ENCODE measurements around the gene WDTC1. TPM values are rescaled to one million over a fixed set of nuclear protein-coding genes. Genes with fewer than 3 reads are reported as not detected.

The WDTC1 gene
- total and polyA plus RNA-seq, 10 donors, result 7.7 to 56.5 (median 44.1) TPM

- TF ChIP-seq POLR2A (IDR thresholded peaks at IDR 0.05), result peak in 1 of 3 donors; percentile 65
- no peak for TF ChIP-seq CTCF (IDR thresholded peaks at IDR 0.05 in 8 of 11, conservative IDR thresholded peaks at IDR 0.05 in 3 of 11)
- TF ChIP-seq POLR2AphosphoS5 (IDR thresholded peaks at IDR 0.05), result peak; percentile 67 to 78 (median 70)
- Histone ChIP-seq H3K27me3 (replicated peaks in 1 of 7) (no peaks in the 10 kb centered on the region), H3K4me3 (peak within 1 kb of the TSS; percentile 39 to 87 (median 59)), H3K9me3 (no peaks in the 10 kb centered on the region), H3K27ac (peak within 1 kb of the TSS; percentile 88 to 98 (median 94)), H3K36me3 (peaks cover 0 to 40% (median 20%) of the 10 kb centered on the region in 6 donors), H3K4me1 (peaks cover 7 to 81% (median 41%) of the 10 kb centered on the region in 6 donors)
- intact Hi-C loops (cut with DNase I; ENCODE audit: low total_unique reads), result no loop called here
- DNase-seq, result peak; percentile 94
- 11 to 21% (median 14%) methylated on average over 17 to 22 of the region's 22 CpGs for WGBS, 5 donors
Observed at GRCh38 chr1:27341525-27342252, 107.3 kb downstream of the WDTC1 start, which contains the start of gene SYTL1. SYTL1 (plus strand) TSS chr1:27342022; CDS start chr1:27345335, 3,313 bp downstream.

- no peaks in the 10 kb centered on the region for H3K27me3 ChIP-seq (replicated peaks in 1 of 7)
- WGBS, 5 donors, result 22 to 39% (median 34%) methylated on average over 6 to 8 of the region's 8 CpGs
- TF ChIP-seq POLR2A (IDR thresholded peaks at IDR 0.05) (no peak), CTCF (IDR thresholded peaks at IDR 0.05 in 8 of 11, conservative IDR thresholded peaks at IDR 0.05 in 3 of 11) (no peak)
- intact Hi-C loops (cut with DNase I; ENCODE audit: low total_unique reads), result no loop called here
- peaks cover 0 to 40% (median 20%) of the 10 kb centered on the region in 6 donors for H3K36me3 ChIP-seq
- no peaks in the 10 kb centered on the region for H3K9me3 ChIP-seq
- H3K4me3 ChIP-seq, result peak overlapping the region; percentile 39 to 87 (median 59)
- H3K27ac ChIP-seq, result peak overlapping the region; percentile 88 to 98 (median 94)
- H3K4me1 ChIP-seq, result peaks cover 7 to 88% (median 44%) of the 10 kb centered on the region in 6 donors
- peak; percentile 82 for DNase-seq
Observed at GRCh38 chr1:27342391-27342777, 108.0 kb downstream of the WDTC1 start.

GRCh38 chr1:27342778-27343638 is 108.6 kb downstream of the WDTC1 start:
- TF ChIP-seq POLR2AphosphoS5 (IDR thresholded peaks at IDR 0.05), result peak; percentile 80 to 85 (median 83)
- no peak for TF ChIP-seq POLR2A (IDR thresholded peaks at IDR 0.05)
- H3K4me1 ChIP-seq, result peaks cover 7 to 94% (median 46%) of the 10 kb centered on the region in 6 donors
- peak overlapping the region; percentile 88 to 98 (median 94) for H3K27ac ChIP-seq
- H3K4me3 ChIP-seq, result peak overlapping the region; percentile 39 to 87 (median 59)
- intact Hi-C loops (cut with DNase I; ENCODE audit: low total_unique reads), result no loop called here
- peak; percentile 97 for DNase-seq
- peaks cover 0 to 40% (median 25%) of the 10 kb centered on the region in 6 donors for H3K36me3 ChIP-seq
- 8 to 43% (median 25%) methylated on average over 22 to 31 of the region's 31 CpGs for WGBS, 5 donors
- no peaks in the 10 kb centered on the region for H3K9me3 ChIP-seq
- no peaks in the 10 kb centered on the region for H3K27me3 ChIP-seq (replicated peaks in 1 of 7)

GRCh38 chr1:27343639-27344025 is 109.2 kb downstream of the WDTC1 start:
- Histone ChIP-seq H3K27ac (peak overlapping the region in 7 of 8 donors; percentile 89 to 98 (median 95)), H3K27me3 (replicated peaks in 1 of 7) (no peaks in the 10 kb centered on the region), H3K4me1 (peaks cover 7 to 98% (median 48%) of the 10 kb centered on the region in 6 donors), H3K36me3 (peaks cover 0 to 36% (median 24%) of the 10 kb centered on the region in 6 donors), H3K4me3 (peak overlapping the region in 7 of 8 donors; percentile 45 to 87 (median 63)), H3K9me3 (no peaks in the 10 kb centered on the region)
- intact Hi-C loops (cut with DNase I; ENCODE audit: low total_unique reads), result no loop called here
- no peak for DNase-seq
- TF ChIP-seq POLR2A (IDR thresholded peaks at IDR 0.05), result no peak
- no peak for TF ChIP-seq POLR2AphosphoS5 (IDR thresholded peaks at IDR 0.05)
- no peak for TF ChIP-seq CTCF (IDR thresholded peaks at IDR 0.05 in 8 of 11, conservative IDR thresholded peaks at IDR 0.05 in 3 of 11)
- WGBS, 5 donors, result 13 to 64% (median 41%) methylated on average over 5 of the region's 5 CpGs

Measured in spleen (tissue), 11 donors.